GM12891 (cell line): ENCODE measurements around the gene CNGB1.
"Not testable (repeated sequence)": the region's sequence is repeated elsewhere in the genome, so short reads cannot be mapped to it uniquely, and the experiment has no call there.

ENCODE experiments used
- DNase-seq: peaks from one replicate; pipeline ENCODE4 v3.0.0; 2011; ENCODE audit warnings: low spot score; ENCODE audit not compliant: insufficient read length
- FAIRE-seq: peaks from 2 replicates; lab custom pipeline; 2011; peaks lifted over from hg19 to GRCh38; lab: Jason Lieb, UNC
- PAX5 ChIP-seq: IDR thresholded peaks from 2 replicates; pipeline ENCODE4 v1.6.1; 2011; ENCODE audit warnings: low read length, moderate library complexity, mild to moderate bottlenecking; ENCODE audit not compliant: insufficient read depth, severe bottlenecking
- POLR2A ChIP-seq: IDR thresholded peaks from 2 replicates; pipeline ENCODE4 v1.6.1; 2011; ENCODE audit warnings: low read depth, low read length, control low read depth
- POLR2AphosphoS5 ChIP-seq: IDR thresholded peaks from 2 replicates; pipeline ENCODE4 v1.6.1; 2011; ENCODE audit warnings: low read depth, low read length, control low read depth
- POU2F2 ChIP-seq: IDR thresholded peaks from 2 replicates; pipeline ENCODE4 v1.6.1; 2011; ENCODE audit warnings: low read depth, mild to moderate bottlenecking, control low read depth, low read length, moderate library complexity
- SPI1 ChIP-seq: IDR thresholded peaks from 2 replicates; pipeline ENCODE4 v1.6.1; 2011; ENCODE audit warnings: low read depth, low read length, control low read depth
- TAF1 ChIP-seq: IDR thresholded peaks from 2 replicates; pipeline ENCODE4 v1.6.1; 2011; ENCODE audit warnings: low read depth, low read length, control low read depth

The CNGB1 gene

DNA sequence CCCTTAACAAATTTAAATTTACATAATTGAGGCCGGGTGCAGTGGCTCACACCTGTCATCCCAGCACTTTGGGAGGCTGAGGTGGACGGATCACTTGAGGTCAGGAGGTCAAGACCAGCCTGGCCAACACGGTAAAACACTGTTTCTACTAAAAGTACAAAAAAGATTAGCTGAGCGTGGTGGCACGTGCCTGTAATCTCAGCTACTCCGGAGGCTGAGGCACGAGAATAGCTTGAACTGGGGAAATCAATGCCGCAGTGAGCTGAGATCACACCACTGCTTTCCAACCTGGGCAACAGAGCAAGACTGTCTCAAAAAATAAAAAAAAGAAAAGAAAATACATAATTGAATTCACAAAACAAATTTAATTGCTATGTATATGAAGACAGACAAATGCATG, 112.3 kb downstream of the CNGB1 start:
- FAIRE-seq (no peak), DNase-seq (no peak)
- TF ChIP-seq PAX5 (no peak), TAF1 (no peak), POLR2AphosphoS5 (no peak), POLR2A (no peak), POU2F2 (no peak), SPI1 (no peak)

DNA sequence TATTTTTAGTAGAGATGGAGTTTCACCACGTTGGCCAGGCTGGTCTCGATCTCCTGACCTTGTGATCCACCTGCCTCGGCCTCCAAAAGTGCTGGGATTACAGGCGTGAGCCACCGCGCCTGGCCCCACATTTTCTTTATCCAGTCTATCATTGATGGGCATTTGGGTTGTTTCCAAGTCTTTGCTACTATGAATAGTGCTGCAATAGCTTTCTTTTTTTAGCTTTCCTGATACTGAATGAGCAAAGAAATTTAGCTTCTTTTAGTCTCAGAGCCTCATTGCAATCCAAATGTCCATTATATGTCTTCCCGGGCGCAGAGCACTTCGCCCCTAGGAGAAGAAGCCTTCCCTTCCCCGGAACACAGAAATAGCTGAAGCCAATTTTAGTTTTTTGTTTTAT, 112.9 kb downstream of the CNGB1 start:
- DNase-seq, FAIRE-seq: not testable (repeated sequence)

DNA sequence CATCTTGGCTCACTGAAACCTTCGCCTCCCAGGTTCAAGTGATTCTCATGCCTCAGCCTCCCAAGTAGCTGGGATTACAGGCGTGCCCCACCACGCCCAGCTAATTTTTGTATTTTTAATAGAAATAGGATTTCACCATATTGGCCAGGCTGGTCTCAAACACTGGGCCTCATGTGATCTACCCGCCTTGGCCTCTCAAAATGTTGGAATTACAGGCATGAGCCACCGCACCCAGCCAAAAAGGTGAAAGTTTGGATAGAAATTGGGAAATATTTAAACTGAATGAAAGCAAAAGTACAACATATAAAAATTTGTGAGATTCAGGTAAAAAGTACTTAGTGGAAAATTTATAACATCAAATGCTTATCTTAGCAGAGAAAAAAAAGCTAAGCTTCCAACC, 115.7 kb downstream of the CNGB1 start:
- no peak for FAIRE-seq
- DNase-seq = no peak
- TF ChIP-seq POU2F2 (no peak), PAX5 (no peak), TAF1 (no peak), SPI1 (no peak), POLR2A (no peak), POLR2AphosphoS5 (no peak)

DNA sequence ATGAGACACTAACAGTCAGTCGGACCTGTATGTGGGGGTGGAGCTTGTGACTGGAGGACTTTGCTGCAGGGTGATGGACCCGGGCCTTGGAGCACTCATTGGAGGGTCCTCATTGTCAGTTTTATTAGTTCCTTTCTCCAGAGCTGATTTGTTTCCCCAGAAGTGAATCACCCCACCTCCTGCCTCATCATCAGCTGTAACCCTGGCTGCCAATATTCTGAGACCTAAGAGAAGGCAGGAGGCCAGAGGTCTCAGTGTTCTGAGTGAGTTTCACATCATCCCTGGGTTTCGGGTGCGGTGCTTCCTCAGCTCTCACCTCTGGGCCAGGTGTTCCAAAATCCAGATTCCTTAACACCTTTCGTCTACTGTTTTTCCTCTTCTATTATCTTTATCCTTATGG, 118.7 kb downstream of the CNGB1 start:
- DNase-seq (no peak), FAIRE-seq (no peak)
- no peak for TF ChIP-seq SPI1
- TF ChIP-seq POU2F2 = no peak
- TF ChIP-seq POLR2AphosphoS5 = no peak
- no peak for TF ChIP-seq PAX5
- no peak for TF ChIP-seq TAF1
- TF ChIP-seq POLR2A = no peak

DNA sequence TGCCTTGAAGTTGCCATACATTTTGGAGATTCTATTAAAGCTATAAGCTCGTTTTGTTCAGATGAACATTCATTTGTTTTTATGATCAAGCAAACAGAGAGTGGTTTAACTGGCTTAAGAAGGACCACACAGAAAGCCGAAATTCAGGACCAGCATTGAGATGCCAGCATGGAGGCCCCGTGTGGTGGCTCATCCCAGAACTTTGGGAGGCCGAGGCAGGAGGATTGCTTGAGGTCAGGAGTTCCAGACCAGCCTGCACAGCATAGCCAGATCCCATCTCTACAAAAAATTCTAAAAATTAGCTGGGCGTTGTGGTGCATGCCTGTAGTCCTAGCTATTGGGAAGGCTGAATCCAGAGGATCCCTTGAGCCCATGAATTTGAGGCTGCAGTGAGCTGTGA, 122.7 kb downstream of the CNGB1 start:
- FAIRE-seq = no peak
- DNase-seq = no peak
- TF ChIP-seq POLR2A (no peak), POU2F2 (no peak), POLR2AphosphoS5 (no peak), PAX5 (no peak), SPI1 (no peak), TAF1 (no peak)

DNA sequence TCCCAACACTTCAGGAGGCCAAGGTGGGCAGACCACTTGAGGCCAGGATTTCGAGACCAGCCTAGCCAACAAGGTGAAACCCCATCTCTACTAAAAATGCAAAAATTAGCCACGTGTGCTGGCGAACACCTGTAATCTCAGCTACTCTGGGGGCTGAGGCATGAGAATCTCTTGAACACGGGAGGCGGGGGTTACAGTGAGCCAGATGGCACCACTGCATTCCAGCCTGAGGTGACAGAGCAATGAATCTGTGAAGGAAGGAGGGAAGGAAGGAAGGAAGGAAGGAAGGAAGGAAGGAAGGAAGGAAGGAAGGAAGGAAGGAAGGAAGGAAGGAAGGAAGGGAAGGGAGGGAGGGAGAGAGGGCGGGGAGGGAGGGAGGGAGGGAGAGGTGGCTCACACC, 124.0 kb downstream of the CNGB1 start:
- FAIRE-seq, DNase-seq: not testable (repeated sequence)

DNA sequence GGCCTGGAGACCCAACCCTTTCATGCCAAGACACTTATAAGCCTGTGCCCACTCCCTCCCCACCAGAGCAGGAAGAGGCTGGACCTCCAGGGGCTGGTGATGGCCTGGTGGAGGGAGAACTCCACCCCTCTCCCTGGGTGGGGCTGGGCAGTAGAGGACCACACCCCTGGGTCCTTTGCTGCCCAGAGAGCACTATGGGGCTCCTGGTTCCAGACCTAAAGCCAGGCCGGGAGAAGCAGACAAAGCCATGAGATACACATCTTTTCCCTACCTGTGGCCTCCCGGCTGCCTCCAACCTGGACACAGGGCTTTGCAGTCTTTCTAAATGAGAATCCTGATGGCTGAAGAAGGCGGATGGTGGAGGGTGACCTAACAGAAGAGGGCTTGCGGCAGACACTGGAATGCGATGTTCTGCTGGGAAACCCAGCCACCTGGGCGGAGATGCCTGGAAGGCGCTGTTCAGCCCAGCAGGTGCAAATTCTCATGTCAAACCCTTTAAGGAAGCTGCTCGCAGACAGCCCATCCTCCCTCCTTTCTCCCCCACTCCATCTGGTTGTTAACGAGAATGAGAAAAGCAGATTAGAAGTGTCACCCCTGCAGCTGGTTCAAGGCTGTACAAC, 124.7 kb downstream of the CNGB1 start:
- FAIRE-seq (no peak), DNase-seq (no peak)
- TF ChIP-seq TAF1 (no peak), SPI1 (no peak), PAX5 (no peak), POLR2AphosphoS5 (no peak), POU2F2 (no peak), POLR2A (no peak)

DNA sequence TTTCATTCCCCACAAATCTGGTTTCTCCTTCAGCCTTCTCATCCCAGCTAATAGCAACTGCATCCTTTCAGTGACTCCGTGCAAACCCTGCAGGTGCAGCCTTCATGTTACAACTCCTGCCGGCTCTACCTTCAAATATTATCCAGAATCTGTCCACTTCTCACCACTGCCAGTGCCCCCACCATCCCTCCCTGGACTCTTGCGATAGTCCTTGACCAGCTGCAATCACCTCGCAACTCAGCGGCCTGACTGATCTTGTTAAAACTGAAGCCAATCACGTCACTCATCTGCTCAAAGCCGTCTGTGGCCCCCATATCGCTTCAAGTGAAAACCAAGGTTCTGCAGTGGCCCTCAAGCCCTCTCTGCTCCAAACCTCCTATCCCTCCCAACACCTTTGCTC, 125.8 kb downstream of the CNGB1 start:
- no peak for FAIRE-seq
- DNase-seq = no peak
- TF ChIP-seq POLR2A = no peak
- TF ChIP-seq TAF1 = no peak
- no peak for TF ChIP-seq POLR2AphosphoS5
- TF ChIP-seq SPI1 = no peak
- TF ChIP-seq PAX5 = no peak
- TF ChIP-seq POU2F2 = no peak

DNA sequence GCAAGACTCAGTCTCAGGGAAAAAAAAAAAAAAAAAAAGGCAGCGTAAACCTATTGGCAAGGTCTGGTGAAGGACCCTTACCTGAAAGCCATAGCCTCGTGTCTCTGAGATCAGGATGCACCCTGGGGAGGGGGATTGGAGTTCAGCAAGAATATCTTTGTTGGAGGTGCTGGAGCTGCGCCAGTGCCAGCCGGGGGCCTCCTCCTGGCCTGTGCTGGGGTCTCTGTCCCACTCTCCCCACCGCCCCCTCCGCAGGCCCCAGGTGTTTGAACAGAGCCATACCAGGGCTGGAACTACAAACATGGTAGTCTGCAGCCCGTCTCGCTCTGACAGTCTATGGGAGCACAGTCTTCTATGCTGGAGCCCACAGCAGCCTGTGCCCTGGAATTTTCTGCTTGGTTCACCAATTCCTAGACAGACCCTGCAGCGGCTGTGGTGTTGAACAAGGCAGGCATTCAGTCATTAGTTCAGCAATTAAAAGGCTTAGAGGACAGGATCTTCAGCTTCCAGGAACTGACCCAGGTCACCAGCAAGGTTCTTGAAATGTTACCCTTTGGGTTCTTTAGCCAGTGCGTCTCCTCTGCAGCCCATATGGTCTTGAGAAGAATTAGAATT, 126.4 kb downstream of the CNGB1 start:
- TF ChIP-seq PAX5 (no peak), POLR2AphosphoS5 (no peak), POLR2A (no peak)
- FAIRE-seq (no peak), DNase-seq (no peak)

DNA sequence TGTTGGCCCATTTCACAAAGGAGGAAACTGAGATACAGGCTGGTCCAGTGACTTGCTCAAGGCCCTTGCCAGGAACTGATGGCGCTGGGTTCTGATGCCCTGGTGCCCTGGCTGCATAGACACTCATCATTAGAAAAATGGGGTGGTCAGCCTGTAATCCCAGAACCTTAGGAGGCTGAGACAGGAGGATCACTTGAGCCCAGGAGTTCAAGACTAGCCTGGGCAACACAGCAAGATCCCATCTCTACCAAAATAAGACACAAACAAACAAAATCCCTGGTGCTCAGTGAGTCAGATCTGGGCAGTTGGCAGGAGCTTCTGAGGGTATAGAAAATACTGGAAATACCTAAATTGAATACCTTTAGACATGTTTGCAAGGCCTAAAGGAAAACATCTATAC, 127.5 kb downstream of the CNGB1 start:
- no peak for FAIRE-seq
- TF ChIP-seq SPI1 = no peak
- no peak for TF ChIP-seq TAF1
- DNase-seq = no peak
